OCI-LY7 (cell line): ENCODE measurements around the gene TCEAL6. TPM values are rescaled to one million over a fixed set of nuclear protein-coding genes. Genes with fewer than 3 reads are reported as not detected.
"Not testable (repeated sequence)": the region's sequence is repeated elsewhere in the genome, so short reads cannot be mapped to it uniquely, and the experiment has no call there.

ENCODE experiments used
- BruUV-seq: library from RNA; stranded (reverse); fragments of 400-500 nt; replicated peaks from 2 replicates; lab custom pipeline; 2021; lab: Mats Ljungman, UMichigan
- CTCF ChIA-PET: fragments of 300-600 bp; sonication (Branson Sonifier 250); formaldehyde crosslinking; loops from one replicate; lab custom pipeline; 2022; ENCODE audit warnings: antibody characterized with exemption; ENCODE audit not compliant: unreplicated experiment; lab: Charles Lee
- POLR2A ChIA-PET: fragments of 300-600 bp; sonication (Branson Sonifier 250); formaldehyde crosslinking; loops from one replicate; lab custom pipeline; 2022; ENCODE audit warnings: antibody characterized with exemption; lab: Charles Lee
- DNase-seq: peaks from one replicate; pipeline ENCODE4 v3.0.0-alpha.2; 2015; ENCODE audit warnings: low spot score
- H2AFZ ChIP-seq: fragments of 200-600 bp; sonication (generic), shearing (Covaris generic); 2 replicates; pipeline ENCODE4 v1.6.1; 2014; ENCODE audit warnings: mild to moderate bottlenecking, antibody characterized with exemption, low read length, moderate library complexity
- H3K27ac ChIP-seq: fragments of 200-600 bp; sonication (generic); 2 replicates; pipeline ENCODE4 v1.5.1; 2014; ENCODE audit warnings: mixed run types, low read depth, mild to moderate bottlenecking, moderate library complexity, low read length, inconsistent platforms; ENCODE audit not compliant: poor library complexity, severe bottlenecking
- H3K36me3 ChIP-seq: fragments of 200-600 bp; sonication (generic); 2 replicates; pipeline ENCODE4 v1.6.1; 2014; ENCODE audit warnings: mild to moderate bottlenecking, antibody characterized with exemption, low read length, moderate library complexity, mixed read lengths; ENCODE audit not compliant: insufficient read depth
- H3K4me1 ChIP-seq: fragments of 200-600 bp; sonication (generic); 2 replicates; pipeline ENCODE4 v1.5.1; 2014; ENCODE audit warnings: mild to moderate bottlenecking, low read length; ENCODE audit not compliant: insufficient read depth, poor library complexity, severe bottlenecking
- H3K4me2 ChIP-seq: fragments of 200-600 bp; sonication (generic); 2 replicates; pipeline ENCODE4 v1.6.1; 2014; ENCODE audit warnings: mild to moderate bottlenecking, low read length
- H3K4me3 ChIP-seq: fragments of 200-600 bp; sonication (generic); 2 replicates; pipeline ENCODE4 v1.5.1; 2014; ENCODE audit warnings: mild to moderate bottlenecking, low read depth, low read length; ENCODE audit not compliant: poor library complexity, severe bottlenecking
- H3K79me2 ChIP-seq: fragments of 200-600 bp; sonication (generic); 2 replicates; pipeline ENCODE4 v1.6.1; 2016; ENCODE audit warnings: low read depth, mild to moderate bottlenecking, low read length, moderate library complexity, mixed read lengths; ENCODE audit not compliant: insufficient read depth
- H3K9me2 ChIP-seq: fragments of 200-600 bp; sonication (generic); 2 replicates; pipeline ENCODE4 v1.6.1; 2016; ENCODE audit warnings: mild to moderate bottlenecking, low read length, mixed read lengths; ENCODE audit not compliant: insufficient read depth
- H3K9me3 ChIP-seq: fragments of 200-600 bp; sonication (generic); 2 replicates; pipeline ENCODE4 v1.6.1; 2014; ENCODE audit warnings: mild to moderate bottlenecking, mixed run types, low read length, mixed read lengths
- H4K20me1 ChIP-seq: fragments of 200-600 bp; sonication (generic); 2 replicates; pipeline ENCODE4 v1.6.1; 2014; ENCODE audit warnings: mild to moderate bottlenecking, antibody characterized with exemption, low read length, moderate library complexity, mixed read lengths; ENCODE audit not compliant: insufficient read depth
- EZH2phosphoT487 ChIP-seq: fragments of 200-600 bp; sonication (generic); IDR thresholded peaks from 2 replicates; pipeline ENCODE4 v1.6.1; 2018; ENCODE audit warnings: low read depth, borderline replicate concordance, mild to moderate bottlenecking, mixed run types, antibody characterized with exemption, low read length, moderate library complexity, mixed read lengths
- intact Hi-C: fragments of 100-400 bp; cut with micrococcal nuclease; formaldehyde crosslinking; loops from one replicate; pipeline ENCODE4 v1.10.0; 2022; ENCODE audit not compliant: unreplicated experiment
- total RNA-seq, 2 experiments: library from RNA; depleted of rRNA in 1 of 2; stranded (reverse); fragments of >200 nt in 1 of 2; shearing (Covaris generic) in 1 of 2; gene quantifications; 2 replicates each; pipeline ENCODE4 v1.2.3, GENCODE V29; 2014 to 2022
- TF ChIP-seq, protein P1 (sequence below): fragments of 200-600 bp; sonication (generic); conservative IDR thresholded peaks from 2 replicates; pipeline ENCODE4 v1.5.1; 2014; ENCODE audit warnings: mild to moderate bottlenecking, antibody characterized with exemption, low read length, moderate library complexity, mixed read lengths

The TCEAL6 gene
- total RNA-seq, 2 experiments from 2014 or later, result not detected

DNA sequence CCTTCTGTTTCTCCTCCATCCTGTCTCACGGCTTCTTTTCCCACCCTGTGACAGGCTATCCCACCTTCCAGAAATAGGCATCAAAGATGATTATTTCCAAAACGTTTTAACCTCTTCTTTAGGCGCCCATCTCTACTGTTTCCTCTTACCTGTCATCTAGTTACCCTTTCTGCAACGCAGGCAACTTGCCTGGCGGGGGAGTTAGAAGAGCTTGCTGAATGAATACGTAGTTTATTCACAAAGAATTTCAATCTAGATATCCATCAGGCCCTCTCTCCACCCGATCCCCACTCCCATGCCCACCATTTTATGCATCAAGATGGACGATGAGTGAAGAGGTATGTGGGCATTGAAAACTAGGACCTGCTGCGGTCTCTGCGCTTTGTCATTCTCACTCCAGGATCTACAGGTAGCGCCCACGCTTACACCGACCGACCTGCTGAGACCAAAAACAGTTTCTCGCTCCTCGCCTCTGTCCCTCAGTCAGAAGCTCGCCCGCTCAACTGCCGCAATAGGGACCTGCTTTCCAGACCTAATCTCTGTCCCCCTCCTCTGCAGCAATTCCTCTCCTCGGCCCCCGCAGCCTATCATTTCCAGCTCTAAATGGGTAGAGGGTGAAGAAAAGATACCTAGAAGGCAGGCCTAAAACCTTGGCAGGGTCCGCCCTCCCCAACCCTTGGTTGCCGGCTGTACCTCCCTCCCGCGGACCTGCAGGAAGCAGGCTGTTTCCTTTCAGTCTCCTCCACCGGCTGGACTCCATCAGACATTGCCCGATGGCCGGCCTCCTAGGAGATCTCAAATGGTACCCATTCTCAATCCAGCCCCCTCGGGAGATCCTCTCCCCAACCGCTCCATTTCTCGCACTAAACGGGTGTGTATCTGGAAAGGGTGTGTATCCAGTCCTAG, 12.9 kb upstream of the TCEAL6 start:
- intact Hi-C loops, result no loop called here
- Histone ChIP-seq H3K4me1 (no peaks in the 10 kb centered on the region), H4K20me1 (no peaks in the 10 kb centered on the region), H3K4me3 (no peak overlapping the region), H3K36me3 (no peaks in the 10 kb centered on the region), H3K27ac (no peak overlapping the region), H3K9me2 (no peaks in the 10 kb centered on the region), H2AFZ (no peak overlapping the region), H3K4me2 (no peak overlapping the region), H3K9me3 (no peaks in the 10 kb centered on the region), H3K79me2 (no peaks in the 10 kb centered on the region)
- ChIA-PET CTCF (no interaction called here), POLR2A (interaction anchor here (0.6 kb wide), 1 partner anchor 799 kb away, joined by 3 read pairs; no protein-coding TSS in a partner anchor)
- no peak for TF ChIP-seq EZH2phosphoT487
- TF ChIP-seq, protein P1, sequence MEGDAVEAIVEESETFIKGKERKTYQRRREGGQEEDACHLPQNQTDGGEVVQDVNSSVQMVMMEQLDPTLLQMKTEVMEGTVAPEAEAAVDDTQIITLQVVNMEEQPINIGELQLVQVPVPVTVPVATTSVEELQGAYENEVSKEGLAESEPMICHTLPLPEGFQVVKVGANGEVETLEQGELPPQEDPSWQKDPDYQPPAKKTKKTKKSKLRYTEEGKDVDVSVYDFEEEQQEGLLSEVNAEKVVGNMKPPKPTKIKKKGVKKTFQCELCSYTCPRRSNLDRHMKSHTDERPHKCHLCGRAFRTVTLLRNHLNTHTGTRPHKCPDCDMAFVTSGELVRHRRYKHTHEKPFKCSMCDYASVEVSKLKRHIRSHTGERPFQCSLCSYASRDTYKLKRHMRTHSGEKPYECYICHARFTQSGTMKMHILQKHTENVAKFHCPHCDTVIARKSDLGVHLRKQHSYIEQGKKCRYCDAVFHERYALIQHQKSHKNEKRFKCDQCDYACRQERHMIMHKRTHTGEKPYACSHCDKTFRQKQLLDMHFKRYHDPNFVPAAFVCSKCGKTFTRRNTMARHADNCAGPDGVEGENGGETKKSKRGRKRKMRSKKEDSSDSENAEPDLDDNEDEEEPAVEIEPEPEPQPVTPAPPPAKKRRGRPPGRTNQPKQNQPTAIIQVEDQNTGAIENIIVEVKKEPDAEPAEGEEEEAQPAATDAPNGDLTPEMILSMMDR, result no peak
- DNase-seq, result no peak
- no TSS peak for BruUV-seq

DNA sequence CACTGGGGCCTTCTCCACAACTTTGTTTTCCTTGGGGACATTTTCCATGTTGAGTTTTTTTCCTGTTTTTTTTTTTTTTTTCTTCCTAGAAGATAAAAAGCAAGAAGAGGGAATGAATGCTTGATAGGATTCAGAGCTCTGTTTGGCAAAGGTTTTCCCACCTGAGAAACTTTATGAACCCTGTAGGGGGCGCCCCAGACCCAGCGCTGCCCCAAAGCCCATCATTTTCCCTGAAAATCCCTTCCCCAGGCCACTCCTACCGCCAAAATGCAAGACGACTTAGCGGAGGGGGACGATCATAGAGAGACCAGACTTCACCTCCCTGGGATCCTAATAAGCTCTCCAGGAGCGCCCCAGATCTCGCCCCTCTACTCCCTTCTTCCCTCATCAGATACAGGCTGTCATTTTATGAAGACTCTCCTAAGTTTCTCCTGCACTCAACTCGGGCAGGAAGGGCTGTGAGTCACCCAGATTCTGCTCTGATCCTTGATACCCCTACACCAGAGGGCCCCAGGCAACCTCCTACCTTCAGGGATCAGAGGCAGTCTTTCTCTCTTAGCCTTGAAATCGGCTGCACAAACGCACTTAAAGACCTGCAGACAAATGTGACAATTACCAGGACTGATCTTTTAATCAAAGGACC, 12.1 kb upstream of the TCEAL6 start:
- Histone ChIP-seq H3K79me2 (no peaks in the 10 kb centered on the region), H3K4me2 (no peak overlapping the region), H3K27ac (no peak overlapping the region), H3K4me1 (no peaks in the 10 kb centered on the region), H3K4me3 (no peak overlapping the region), H4K20me1 (no peaks in the 10 kb centered on the region), H3K9me3 (no peaks in the 10 kb centered on the region), H3K9me2 (no peaks in the 10 kb centered on the region), H3K36me3 (no peaks in the 10 kb centered on the region), H2AFZ (no peak overlapping the region)
- ChIA-PET CTCF (no interaction called here), POLR2A (no interaction called here)
- DNase-seq, result no peak
- BruUV-seq, result no TSS peak
- intact Hi-C loops, result no loop called here
- TF ChIP-seq, protein P1, result peak; percentile 43; the same call in 1 of the 2 replicates
- no peak for TF ChIP-seq EZH2phosphoT487

DNA sequence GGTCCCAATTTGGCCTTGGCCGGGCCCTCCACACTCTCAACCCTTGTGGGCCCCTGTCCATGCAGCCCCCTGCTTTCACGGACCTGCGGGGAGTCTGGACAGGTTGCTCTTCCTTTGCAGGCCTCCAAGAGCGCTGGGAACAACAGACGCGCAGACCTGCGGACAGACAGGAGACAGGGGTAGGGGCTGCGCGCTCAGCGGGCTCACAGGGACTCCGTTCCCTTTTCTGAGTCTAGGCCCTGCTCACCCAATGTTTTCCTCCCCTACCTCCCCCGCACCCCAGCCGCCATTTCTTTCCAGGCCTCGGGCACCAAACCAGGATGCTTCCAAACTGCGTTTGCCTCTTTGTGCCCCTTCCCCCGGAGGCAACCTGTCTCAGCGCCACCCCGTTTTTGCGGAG, 650 bp downstream of the TCEAL6 start:
- H3K79me2 ChIP-seq, H3K36me3 ChIP-seq, intact Hi-C loops, H3K9me2 ChIP-seq, H3K4me3 ChIP-seq, POLR2A ChIA-PET, H4K20me1 ChIP-seq, H3K4me2 ChIP-seq, BruUV-seq, H3K27ac ChIP-seq, CTCF ChIA-PET, H2AFZ ChIP-seq, H3K9me3 ChIP-seq, H3K4me1 ChIP-seq, DNase-seq: not testable (repeated sequence)

DNA sequence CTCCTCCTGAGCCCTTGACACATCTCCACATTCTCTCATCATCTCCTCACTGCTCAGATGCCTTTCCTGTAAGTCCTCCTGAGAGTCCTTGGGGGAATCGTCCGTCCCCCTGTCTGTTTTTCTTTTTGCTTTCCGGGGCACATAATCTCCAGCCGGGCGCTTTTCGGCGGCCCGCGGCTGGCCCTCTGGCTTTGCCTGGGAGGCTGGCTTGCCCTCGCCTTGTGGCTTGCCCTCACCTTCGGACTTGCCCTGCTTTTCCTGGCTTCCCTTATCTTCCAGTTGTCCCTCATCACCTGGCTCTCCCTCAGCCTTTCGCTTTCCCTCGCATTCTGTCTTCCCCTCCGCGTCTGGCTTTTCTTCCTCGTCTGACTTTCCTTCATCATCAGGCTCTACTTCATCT, 1.4 kb downstream of the TCEAL6 start:
- H3K79me2 ChIP-seq, H3K4me1 ChIP-seq, POLR2A ChIA-PET, H3K36me3 ChIP-seq, H3K4me2 ChIP-seq, BruUV-seq, H3K9me3 ChIP-seq, H3K27ac ChIP-seq, H2AFZ ChIP-seq, DNase-seq, CTCF ChIA-PET, H4K20me1 ChIP-seq, H3K9me2 ChIP-seq, intact Hi-C loops, H3K4me3 ChIP-seq: not testable (repeated sequence)
